PC-3 (cell line): Measurements from ENCODE around the gene UNC5C. TPM values are rescaled to one million over a fixed set of nuclear protein-coding genes. Genes with fewer than 3 reads are reported as not detected.

Experiments used
- ATAC-seq: fragments of 200-7000 bp; cut with Tn5 transposase; 2 replicates; pipeline ENCODE4 v1.9.1; 2020; ENCODE audit warnings: mild to moderate bottlenecking, moderate library complexity
- BruUV-seq: library from RNA; stranded (reverse); fragments of 400-500 nt; replicated peaks from 2 replicates; lab custom pipeline; 2021; lab: Mats Ljungman, UMichigan
- CTCF ChIA-PET: fragments of 300-600 bp; sonication (Branson Sonifier 250); formaldehyde crosslinking; loops from one replicate; lab custom pipeline; 2022; ENCODE audit warnings: antibody characterized with exemption; lab: Charles Lee
- POLR2A ChIA-PET: fragments of 300-600 bp; sonication (Branson Sonifier 250); formaldehyde crosslinking; loops from one replicate; lab custom pipeline; 2022; ENCODE audit warnings: antibody characterized with exemption; ENCODE audit not compliant: unreplicated experiment; lab: Charles Lee
- DNase-seq: peaks from one replicate; pipeline ENCODE4 v3.0.0-alpha.2; 2015
- H2AFZ ChIP-seq: fragments of 300-600 bp; sonication (generic); 2 replicates; pipeline ENCODE4 v1.6.0; 2016; ENCODE audit warnings: antibody characterized with exemption, low read length
- H3F3A ChIP-seq: fragments of 300-600 bp; sonication (generic); one replicate; pipeline ENCODE4 v1.6.0; 2017; ENCODE audit warnings: antibody characterized with exemption, low read length, control low read depth, mild to moderate bottlenecking; ENCODE audit not compliant: unreplicated experiment
- H3K27ac ChIP-seq: fragments of 300-600 bp; sonication (generic); 2 replicates; pipeline ENCODE4 v1.5.1; 2016; ENCODE audit warnings: mild to moderate bottlenecking, low read length
- H3K27me3 ChIP-seq: fragments of 300-600 bp; sonication (generic); 2 replicates; pipeline ENCODE4 v1.6.1; 2016; ENCODE audit warnings: low read length, mixed read lengths
- H3K36me3 ChIP-seq: fragments of 300-600 bp; sonication (generic); 2 replicates; pipeline ENCODE4 v1.6.1; 2016; ENCODE audit warnings: low read depth, mixed run types, low read length, mixed read lengths
- H3K4me1 ChIP-seq: fragments of 300-600 bp; sonication (generic); 2 replicates; pipeline ENCODE4 v1.5.1; 2016; ENCODE audit warnings: low read length; ENCODE audit not compliant: insufficient read depth
- H3K4me2 ChIP-seq: fragments of 300-600 bp; sonication (generic); 2 replicates; pipeline ENCODE4 v1.6.0; 2016; ENCODE audit warnings: low read length
- H3K4me3 ChIP-seq: fragments of 300-600 bp; sonication (generic); 2 replicates; pipeline ENCODE4 v1.5.1; 2016; ENCODE audit warnings: mild to moderate bottlenecking, low read length, mixed read lengths
- H3K79me2 ChIP-seq: fragments of 300-600 bp; sonication (generic); 2 replicates; pipeline ENCODE4 v1.6.1; 2017; ENCODE audit warnings: low read length, mixed read lengths
- H3K9ac ChIP-seq: fragments of 300-600 bp; sonication (generic); 2 replicates; pipeline ENCODE4 v1.6.0; 2016; ENCODE audit warnings: mild to moderate bottlenecking, low read length
- H3K9me2 ChIP-seq: fragments of 300-600 bp; sonication (generic); replicated peaks from 2 replicates; pipeline ENCODE4 v1.6.1; 2016; ENCODE audit warnings: mixed run types, low read length, mixed read lengths
- H3K9me3 ChIP-seq: fragments of 300-600 bp; sonication (generic); 2 replicates; pipeline ENCODE4 v1.6.1; 2016; ENCODE audit warnings: low read length, mixed read lengths
- H4K20me1 ChIP-seq: fragments of 300-600 bp; sonication (generic); 2 replicates; pipeline ENCODE4 v1.6.1; 2016; ENCODE audit warnings: low read length, mixed read lengths
- EZH2 ChIP-seq: fragments of 300-600 bp; sonication (generic); IDR thresholded peaks from one replicate; pipeline ENCODE4 v1.6.1; 2017; ENCODE audit warnings: antibody characterized with exemption, mild to moderate bottlenecking, low read length; ENCODE audit not compliant: unreplicated experiment
- EZH2phosphoT487 ChIP-seq: fragments of 300-600 bp; sonication (generic); IDR thresholded peaks from 2 replicates; pipeline ENCODE4 v1.6.1; 2018; ENCODE audit warnings: mild to moderate bottlenecking, antibody characterized with exemption, low read length, borderline replicate concordance
- intact Hi-C: fragments of 100-400 bp; cut with micrococcal nuclease; formaldehyde crosslinking; loops from 2 replicates; pipeline ENCODE4 v1.9.0; 2023
- total RNA-seq: library from RNA; depleted of rRNA; stranded (reverse); fragments of >200 nt; gene quantifications from 2 replicates; pipeline ENCODE4 v1.2.3, GENCODE V29; 2014
- TF ChIP-seq, protein P1 (sequence below): fragments of 300-600 bp; sonication (generic); conservative IDR thresholded peaks from 2 replicates; pipeline ENCODE4 v1.5.1; 2017; ENCODE audit warnings: antibody characterized with exemption, low read depth, mild to moderate bottlenecking, low read length

Gene UNC5C
- total RNA-seq, 1 experiment from 2014 or later: not detected

DNA sequence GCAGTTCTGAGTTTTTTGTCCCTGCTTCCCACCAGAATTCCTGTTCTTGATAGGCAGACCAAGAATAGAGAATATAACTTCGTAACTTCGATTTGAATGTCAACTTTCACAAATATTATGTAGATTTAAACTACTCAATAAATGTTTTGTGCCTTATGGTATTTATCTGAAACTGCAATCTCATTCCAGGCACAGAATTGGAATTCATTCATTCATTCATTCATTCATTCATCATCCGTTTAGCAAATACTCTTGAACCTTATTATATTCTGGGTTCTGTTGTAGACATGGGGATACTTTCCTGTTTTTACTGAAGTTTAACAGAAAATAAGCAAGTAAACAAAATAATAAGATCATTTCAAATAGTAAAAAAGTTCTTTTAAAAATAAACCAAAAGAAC is 324.4 kb downstream of the UNC5C start:
- no peak overlapping the region for H3K27ac ChIP-seq
- H3K4me3 ChIP-seq: no peak overlapping the region
- CTCF ChIA-PET: no interaction called here
- intact Hi-C loops: no loop called here
- H3K9me3 ChIP-seq: no peaks in the 10 kb centered on the region
- H3K9me2 ChIP-seq: no peaks in the 10 kb centered on the region
- no peaks in the 10 kb centered on the region for H3K27me3 ChIP-seq
- POLR2A ChIA-PET: no interaction called here
- H3K4me1 ChIP-seq: no peaks in the 10 kb centered on the region
- no peak for DNase-seq
- no peak for ATAC-seq
- H3K79me2 ChIP-seq: no peaks in the 10 kb centered on the region
- H2AFZ ChIP-seq: no peak overlapping the region
- H3K9ac ChIP-seq: no peak overlapping the region
- H4K20me1 ChIP-seq: no peaks in the 10 kb centered on the region
- TF ChIP-seq, protein P1, sequence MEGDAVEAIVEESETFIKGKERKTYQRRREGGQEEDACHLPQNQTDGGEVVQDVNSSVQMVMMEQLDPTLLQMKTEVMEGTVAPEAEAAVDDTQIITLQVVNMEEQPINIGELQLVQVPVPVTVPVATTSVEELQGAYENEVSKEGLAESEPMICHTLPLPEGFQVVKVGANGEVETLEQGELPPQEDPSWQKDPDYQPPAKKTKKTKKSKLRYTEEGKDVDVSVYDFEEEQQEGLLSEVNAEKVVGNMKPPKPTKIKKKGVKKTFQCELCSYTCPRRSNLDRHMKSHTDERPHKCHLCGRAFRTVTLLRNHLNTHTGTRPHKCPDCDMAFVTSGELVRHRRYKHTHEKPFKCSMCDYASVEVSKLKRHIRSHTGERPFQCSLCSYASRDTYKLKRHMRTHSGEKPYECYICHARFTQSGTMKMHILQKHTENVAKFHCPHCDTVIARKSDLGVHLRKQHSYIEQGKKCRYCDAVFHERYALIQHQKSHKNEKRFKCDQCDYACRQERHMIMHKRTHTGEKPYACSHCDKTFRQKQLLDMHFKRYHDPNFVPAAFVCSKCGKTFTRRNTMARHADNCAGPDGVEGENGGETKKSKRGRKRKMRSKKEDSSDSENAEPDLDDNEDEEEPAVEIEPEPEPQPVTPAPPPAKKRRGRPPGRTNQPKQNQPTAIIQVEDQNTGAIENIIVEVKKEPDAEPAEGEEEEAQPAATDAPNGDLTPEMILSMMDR: no peak
- TF ChIP-seq EZH2 (no peak), EZH2phosphoT487 (no peak)
- H3K36me3 ChIP-seq: no peaks in the 10 kb centered on the region
- no TSS peak for BruUV-seq
- no peaks in the 10 kb centered on the region for H3F3A ChIP-seq
- H3K4me2 ChIP-seq: no peak overlapping the region

DNA sequence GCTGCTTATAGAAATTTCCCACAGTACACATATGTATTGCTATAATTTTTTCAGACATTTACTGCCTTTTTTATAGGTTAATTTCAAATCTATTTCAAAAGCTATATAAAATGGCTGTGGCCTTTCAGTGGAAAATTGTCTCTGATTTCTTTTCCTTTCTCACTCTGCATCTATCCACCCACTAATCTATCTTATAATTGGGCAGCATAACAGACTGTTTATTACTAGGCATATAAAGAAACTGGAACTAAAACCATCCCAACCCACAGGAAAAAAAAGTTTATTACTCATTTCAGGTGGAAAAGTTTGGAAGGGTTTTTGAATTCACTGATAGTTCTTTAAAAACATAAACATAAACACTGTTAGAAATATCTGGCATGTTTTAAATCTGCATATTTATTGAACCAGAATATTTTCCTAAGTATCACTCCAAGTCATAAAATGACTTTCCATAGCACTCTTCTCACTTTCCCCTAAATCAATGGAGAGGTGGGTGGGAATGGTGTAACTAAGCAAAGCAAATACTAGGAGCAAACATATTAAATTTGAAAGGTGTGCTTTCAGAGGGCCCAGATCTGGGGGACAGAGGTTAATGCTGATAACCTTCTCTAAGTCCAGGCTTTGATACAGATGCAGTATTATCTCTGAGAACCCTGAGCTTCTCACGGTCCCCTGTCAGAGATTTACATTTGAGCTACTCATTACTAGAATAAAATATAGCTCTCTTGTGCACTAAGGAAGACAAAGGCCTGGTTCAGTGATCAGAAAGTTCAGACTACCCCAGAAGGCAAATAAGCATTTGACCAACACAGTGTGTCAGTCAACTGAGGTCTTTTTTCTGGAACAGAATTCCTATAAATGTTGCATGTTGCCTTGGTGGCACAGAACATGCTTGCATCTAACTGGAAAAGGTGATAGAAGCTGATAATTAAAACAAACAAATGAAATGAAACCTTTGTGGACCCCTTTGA is 328.3 kb downstream of the UNC5C start:
- intact Hi-C loops: no loop called here
- Histone ChIP-seq H3F3A (no peaks in the 10 kb centered on the region), H3K4me3 (no peak overlapping the region), H3K36me3 (no peaks in the 10 kb centered on the region), H2AFZ (no peak overlapping the region), H3K4me2 (no peak overlapping the region), H3K4me1 (no peaks in the 10 kb centered on the region), H3K9me3 (no peaks in the 10 kb centered on the region), H3K27ac (no peak overlapping the region), H3K79me2 (no peaks in the 10 kb centered on the region), H4K20me1 (no peaks in the 10 kb centered on the region), H3K27me3 (no peaks in the 10 kb centered on the region), H3K9ac (no peak overlapping the region), H3K9me2 (no peaks in the 10 kb centered on the region)
- ATAC-seq (no peak), DNase-seq (no peak)
- BruUV-seq: no TSS peak
- ChIA-PET CTCF (no interaction called here), POLR2A (no interaction called here)
- TF ChIP-seq EZH2phosphoT487: no peak
- TF ChIP-seq, protein P1: no peak
- no peak for TF ChIP-seq EZH2

DNA sequence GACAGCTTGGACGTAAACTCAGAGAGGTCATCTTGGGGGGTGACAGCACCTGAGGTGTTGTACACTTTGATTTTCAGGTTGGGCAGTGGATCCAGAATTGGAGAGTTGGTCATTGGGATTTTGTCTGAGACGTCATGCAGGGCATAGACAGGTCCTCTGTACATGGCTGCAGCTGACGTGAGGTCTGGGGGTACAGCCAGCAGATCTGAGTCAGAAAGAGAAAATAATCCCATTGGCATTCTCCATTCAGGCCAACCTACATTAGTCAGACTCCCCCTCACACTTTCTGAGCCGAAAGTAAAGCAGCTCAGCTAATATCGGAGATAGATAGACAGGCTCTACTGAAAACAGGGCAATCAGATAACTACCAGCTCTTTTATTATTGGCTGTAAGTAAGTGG is 329.7 kb downstream of the UNC5C start:
- intact Hi-C loops: no loop called here
- Histone ChIP-seq H3K9me2 (no peaks in the 10 kb centered on the region), H3K79me2 (no peaks in the 10 kb centered on the region), H3F3A (no peaks in the 10 kb centered on the region), H3K27ac (no peak overlapping the region), H2AFZ (no peak overlapping the region), H3K36me3 (no peaks in the 10 kb centered on the region), H3K9me3 (no peaks in the 10 kb centered on the region), H3K4me3 (no peak overlapping the region), H4K20me1 (no peaks in the 10 kb centered on the region), H3K4me2 (no peak overlapping the region), H3K4me1 (no peaks in the 10 kb centered on the region), H3K27me3 (no peaks in the 10 kb centered on the region), H3K9ac (no peak overlapping the region)
- no TSS peak for BruUV-seq
- DNase-seq: no peak
- ATAC-seq: no peak
- POLR2A ChIA-PET: no interaction called here
- CTCF ChIA-PET: no interaction called here
- TF ChIP-seq, protein P1: no peak
- TF ChIP-seq EZH2phosphoT487 (no peak), EZH2 (no peak)
